GM18520 (cell line): ENCODE measurements around the gene IRX2.

ENCODE experiments used
- ATAC-seq: cut with Tn5 transposase; IDR thresholded peaks from one replicate; pipeline ENCODE4 v1.9.1; 2021; ENCODE audit not compliant: unreplicated experiment

The IRX2 gene

DNA sequence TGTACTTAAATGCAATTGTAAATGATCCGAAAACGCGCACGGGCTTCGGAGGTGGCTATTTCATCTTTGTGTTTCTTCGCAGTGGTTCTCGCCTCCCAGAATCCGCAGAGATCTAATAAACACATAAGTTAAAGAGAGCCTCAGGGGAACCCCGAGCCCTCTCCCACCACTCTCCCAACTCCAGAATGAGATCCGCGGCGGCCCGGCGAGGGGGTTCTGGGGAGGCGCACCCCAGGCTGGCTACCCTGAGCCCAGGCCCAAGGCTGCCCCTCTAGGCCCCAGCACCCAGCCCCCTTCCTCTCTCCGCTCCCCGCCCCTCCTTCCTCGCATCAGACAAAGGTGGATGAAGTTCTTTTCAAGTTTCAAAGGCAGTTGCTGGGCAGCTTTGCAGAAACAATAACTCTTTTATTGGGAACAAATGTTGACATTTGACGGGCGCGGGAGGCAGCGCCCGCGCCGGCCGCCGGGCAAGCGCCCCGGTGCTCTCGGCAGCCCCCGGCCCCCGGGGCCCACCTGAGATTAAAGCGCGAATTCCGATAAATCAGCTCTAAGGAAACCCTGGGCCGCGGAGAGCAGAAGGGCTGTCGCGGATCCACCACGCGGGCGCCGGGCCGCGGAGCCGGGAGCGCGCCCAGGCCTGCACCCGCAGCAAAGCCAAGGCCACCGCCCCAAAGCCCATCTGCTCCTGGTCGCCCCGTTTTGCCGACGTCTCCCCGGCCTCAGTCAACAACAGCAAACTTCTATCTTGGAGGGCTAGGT lies 8.4 kb downstream of the IRX2 start:
- ATAC-seq, result no peak

DNA sequence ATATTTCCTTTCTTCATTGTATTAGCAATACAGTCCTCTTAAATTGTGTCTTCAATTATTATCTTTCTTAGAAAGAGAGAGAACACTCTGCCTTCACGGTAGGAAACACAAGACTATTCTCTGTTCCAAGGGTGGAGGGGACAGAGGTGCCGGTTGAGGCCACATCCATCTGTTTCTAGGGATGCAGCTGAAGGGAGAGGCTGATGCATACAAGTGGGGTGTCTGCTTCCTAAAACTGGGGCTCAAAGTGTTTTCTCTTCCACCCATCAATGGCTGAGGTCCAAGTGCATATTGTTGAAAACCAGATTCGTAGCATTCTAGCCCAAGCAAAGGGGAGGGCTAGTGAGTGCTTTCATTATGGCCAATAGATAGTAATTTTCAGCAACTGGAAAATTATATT lies 9.5 kb downstream of the IRX2 start:
- ATAC-seq, result no peak

DNA sequence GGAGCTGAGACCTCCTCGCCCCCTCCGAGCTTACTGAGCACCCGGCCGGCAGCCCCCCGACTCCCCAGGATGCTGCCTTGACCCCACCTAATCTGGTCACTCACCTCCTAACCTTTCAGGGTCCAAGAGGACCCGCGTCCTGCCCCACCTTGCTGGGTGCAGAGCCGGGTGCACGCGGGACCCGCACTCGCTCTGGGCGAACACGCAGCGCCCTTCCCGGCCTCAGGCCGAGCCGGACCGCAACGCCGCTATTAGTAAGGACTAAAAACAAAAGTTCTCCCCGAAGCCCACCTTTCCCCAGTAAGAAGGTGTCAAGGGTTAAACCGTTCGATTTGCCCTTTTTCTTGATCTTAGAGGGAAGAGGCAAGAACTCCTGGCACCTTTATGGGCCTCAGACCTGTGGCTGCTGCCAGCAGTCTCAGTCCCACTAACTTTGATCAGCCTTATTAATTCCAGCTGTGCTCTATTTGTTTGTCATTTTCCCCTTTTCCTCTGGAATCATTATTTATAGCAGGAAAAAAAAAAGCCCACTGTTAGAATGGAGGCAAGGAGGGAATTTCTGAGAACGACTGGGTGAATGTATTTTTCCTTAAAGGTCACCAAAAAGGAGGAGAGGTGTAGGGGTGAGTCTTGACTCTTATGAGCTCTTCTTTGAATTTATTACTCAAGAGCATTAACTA lies 10.5 kb downstream of the IRX2 start:
- ATAC-seq, result no peak

DNA sequence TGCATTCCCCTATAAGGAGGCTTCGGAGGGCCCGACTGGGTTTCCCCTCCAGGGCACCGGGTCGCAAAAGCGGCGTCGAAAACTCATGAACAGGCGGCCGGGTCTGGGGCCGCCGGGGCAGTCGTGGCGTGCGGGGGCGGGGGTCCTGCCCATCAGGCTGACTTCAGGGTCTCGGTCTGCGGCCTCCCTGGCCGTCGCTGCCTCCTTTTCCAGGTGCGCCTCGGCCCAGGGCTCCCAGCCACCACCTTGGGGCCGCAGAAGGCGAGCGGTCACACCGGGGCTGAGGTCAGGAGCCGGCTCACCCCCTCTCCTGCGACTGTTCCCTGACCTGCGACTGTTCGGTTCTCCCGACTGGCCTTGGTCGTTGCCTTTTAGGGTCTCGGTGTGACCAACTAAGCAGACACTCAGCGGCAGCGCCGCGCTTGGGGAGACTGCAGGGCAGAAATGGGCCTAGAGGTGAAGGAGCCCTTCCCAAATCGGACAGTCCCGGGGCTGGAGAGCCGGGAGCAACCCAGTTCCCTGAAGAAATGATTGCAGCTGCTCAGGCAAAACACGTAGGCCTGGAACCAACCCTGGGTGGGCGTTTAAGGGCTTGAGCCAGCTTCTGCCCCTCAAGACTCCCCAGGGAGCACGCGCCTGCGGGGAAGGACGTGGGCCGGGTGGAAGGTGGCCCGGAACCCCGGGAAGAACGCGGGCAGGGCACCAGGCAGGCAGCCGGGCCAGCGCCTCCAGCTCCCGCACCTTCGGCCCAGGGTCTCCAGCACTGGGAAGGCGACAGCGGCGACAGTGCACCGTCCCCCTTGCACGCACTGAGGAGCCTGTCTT lies 11.2 kb downstream of the IRX2 start:
- no peak for ATAC-seq

GRCh38 chr5:2739360-2740050 lies 12.0 kb downstream of the IRX2 start:
- no peak for ATAC-seq

DNA sequence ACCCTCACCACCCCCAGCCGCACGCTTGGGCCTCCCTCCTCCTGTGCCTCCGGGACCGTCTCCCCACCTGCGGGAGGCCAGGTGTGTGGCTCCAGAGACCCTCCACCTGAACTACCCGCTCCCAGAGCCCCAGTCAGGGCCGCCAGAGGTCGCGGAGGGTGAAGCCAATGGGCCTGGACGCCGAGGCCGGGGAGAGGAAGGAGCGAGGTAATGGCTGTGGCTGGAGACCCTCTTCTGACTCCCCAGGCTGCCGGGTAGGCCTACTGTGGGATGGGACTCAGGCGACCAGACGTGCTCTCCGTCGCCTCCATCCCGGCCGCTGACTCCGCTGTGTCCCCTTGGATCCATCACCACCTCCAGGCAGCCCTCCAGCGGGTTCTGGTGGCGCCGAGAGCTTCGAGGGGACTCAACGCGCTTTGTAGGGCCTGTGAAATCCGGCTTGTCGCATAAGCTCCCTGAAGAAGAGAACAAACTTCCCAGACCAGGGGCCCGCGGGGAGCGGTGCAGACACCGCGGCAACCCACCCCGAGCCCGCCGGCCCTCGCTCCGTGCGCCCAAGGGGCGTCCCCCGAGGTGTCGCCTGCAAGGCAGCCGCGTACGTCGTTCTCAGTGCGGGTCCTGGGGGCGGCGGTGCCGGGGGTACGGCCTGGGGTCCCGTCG lies 12.6 kb downstream of the IRX2 start:
- no peak for ATAC-seq

GRCh38 chr5:2738156-2738699 lies 13.2 kb downstream of the IRX2 start:
- no peak for ATAC-seq

- ATAC-seq, result no peak
These were observed 14.0 kb downstream of the IRX2 start for GRCh38 chr5:2737273-2738155.

- no peak for ATAC-seq
These were observed 14.6 kb downstream of the IRX2 start for GRCh38 chr5:2736872-2737271.

GRCh38 chr5:2735996-2736395 lies 15.5 kb downstream of the IRX2 start:
- ATAC-seq, result no peak

DNA sequence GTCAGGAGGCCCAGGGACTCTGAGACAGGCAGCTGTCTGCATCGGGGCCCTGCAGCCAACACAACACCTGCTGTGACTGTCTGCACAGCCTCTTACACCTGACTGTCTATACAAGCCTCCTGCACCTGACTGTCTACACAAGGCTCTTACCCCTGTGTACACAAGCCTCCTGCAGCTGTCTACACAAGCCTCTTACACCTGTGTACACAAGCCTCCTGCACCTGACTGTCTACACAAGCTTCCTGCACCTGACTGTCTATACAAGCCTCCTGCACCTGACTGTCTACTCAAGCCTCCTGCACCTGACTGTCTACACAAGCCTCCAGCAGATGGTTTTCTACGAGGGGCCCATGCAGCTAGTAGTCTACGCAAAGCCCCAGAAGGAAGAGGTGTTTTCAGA lies 18.6 kb downstream of the IRX2 start:
- no peak for ATAC-seq

DNA sequence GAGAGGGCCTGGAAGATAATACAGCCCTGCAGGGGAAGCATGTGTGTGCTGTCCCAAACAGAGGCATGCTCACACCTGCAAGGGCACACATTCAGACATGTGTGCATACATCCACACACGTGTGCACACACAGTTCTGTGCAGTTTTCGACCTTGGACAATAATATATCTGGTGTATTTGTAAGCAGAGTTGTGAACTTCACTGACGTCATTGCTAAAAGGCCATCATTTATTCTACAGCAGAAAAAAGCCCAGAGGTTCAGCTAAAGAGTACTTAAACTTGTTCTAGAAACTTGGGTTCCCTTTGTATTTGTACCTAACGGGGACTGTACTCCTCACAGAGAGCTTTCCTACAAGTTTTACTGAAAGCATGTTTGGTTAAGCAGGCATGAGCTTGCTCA lies 19.5 kb downstream of the IRX2 start:
- no peak for ATAC-seq

- no peak for ATAC-seq
These were observed 22.3 kb downstream of the IRX2 start for GRCh38 chr5:2729189-2729588.

DNA sequence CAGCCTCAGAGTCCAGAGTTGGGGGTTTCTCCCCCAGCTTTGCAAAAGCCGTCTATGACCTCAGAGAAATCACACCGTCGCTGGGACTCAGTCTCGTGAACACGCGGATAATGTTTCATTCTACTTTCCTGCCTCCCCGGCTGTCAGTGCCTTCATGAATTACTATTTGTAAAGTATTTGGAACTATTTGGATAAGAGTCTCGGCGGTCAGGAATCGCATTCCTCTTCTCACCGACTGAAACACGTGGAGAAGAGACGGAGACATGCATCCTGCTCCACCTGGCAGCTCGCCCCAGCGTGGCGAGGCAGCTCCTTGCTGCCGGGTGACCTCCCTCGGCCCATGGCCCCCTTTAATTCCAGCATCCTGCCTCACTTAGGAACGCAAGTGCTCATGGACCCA lies 23.9 kb downstream of the IRX2 start:
- ATAC-seq, result no peak

DNA sequence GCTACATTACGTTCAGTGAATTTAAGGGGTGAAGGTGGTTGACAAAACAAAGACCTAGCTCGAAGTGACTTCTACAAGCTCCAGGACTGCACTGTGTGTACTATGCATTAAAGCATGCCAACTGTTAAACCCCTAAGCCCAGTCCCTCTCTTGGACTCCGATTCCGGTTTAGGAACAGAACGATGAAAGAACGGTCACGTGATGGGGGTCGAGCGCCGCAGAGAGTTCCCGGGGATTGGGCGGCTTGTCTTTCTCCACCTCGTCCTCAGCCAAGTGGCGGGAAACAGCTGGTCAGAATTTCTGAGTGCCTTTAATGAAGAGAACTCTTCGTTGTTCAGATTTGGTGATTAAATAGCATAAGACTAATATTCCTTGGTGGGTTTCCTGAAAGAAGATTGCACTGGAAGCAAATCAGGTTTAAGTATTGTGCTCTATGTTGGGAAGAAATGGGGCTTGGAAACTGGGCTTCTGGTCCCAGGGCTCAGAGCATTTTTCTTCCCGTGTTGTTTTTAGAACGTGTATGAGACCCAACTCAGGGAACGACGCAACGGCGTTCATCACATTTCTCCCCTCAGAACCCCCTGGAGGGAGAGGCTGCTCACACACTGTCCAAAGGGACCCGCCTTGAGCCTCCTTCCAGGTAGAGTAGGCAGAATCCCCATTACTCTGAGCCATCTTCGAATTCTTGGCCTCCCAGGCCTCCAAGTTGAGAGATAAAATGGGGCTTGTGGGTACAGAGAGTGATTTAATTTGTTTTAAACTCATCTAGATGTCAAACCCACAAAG lies 25.3 kb downstream of the IRX2 start:
- ATAC-seq, result no peak

DNA sequence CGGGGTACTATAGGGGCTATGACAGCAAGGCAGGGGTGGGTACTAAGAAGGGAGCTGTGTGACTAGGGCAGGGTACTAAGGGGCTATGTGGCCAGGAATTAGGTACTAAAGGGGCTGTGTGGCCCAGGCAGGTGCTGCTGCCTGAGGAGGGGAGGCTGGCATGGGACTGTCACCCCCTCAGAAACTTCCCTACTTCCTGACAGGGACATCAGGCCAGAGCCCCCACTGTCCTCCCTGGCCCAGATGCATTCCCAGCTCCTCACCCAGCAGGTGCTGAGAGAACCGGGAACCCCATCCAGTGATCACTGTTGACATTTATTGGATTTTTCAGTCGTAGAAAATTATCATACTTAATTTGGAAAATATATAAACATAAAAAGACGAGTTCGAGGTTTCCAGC lies 26.6 kb downstream of the IRX2 start:
- no peak for ATAC-seq

GRCh38 chr5:2724031-2724581 lies 27.4 kb downstream of the IRX2 start:
- no peak for ATAC-seq

GRCh38 chr5:2722901-2723300 lies 28.6 kb downstream of the IRX2 start:
- ATAC-seq, result no peak
